GM12891 (cell line): Measurements from ENCODE around the gene SYNE1.
"Not testable (repeated sequence)": the region's sequence is repeated elsewhere in the genome, so short reads cannot be mapped to it uniquely, and the experiment has no call there.

ENCODE experiments used
- POLR2A ChIP-seq: IDR thresholded peaks from 2 replicates; pipeline ENCODE4 v1.6.1; 2011; ENCODE audit warnings: low read depth, low read length, control low read depth
- TAF1 ChIP-seq: IDR thresholded peaks from 2 replicates; pipeline ENCODE4 v1.6.1; 2011; ENCODE audit warnings: low read depth, low read length, control low read depth

GRCh38 chr6:152558798-152559197 lies 78.4 kb downstream of the SYNE1 start:
- not testable (repeated sequence) for TF ChIP-seq TAF1, POLR2A
